Prostate gland (tissue), 2 donors: Measurements from ENCODE around the gene TNS3. TPM values are rescaled to one million over a fixed set of nuclear protein-coding genes. Genes with fewer than 3 reads are reported as not detected.
"Not testable (repeated sequence)": the region's sequence is repeated elsewhere in the genome, so short reads cannot be mapped to it uniquely, and the experiment has no call there.

Experiments used
- DNase-seq: peaks from one replicate; pipeline ENCODE4 v3.0.0-alpha.2; 2019; ENCODE audit warnings: low spot score
- H3K27ac ChIP-seq, 2 donors: fragments of 200-600 bp; sonication (generic); 2 replicates each; pipeline ENCODE4 v1.5.1; 2017 to 2019
- H3K27me3 ChIP-seq: fragments of 200-600 bp; sonication (generic); replicated peaks from 2 replicates; pipeline ENCODE4 v1.5.1; 2019; ENCODE audit not compliant: insufficient read depth
- H3K36me3 ChIP-seq, 2 donors: fragments of 200-600 bp; sonication (generic); 1 replicate in 1 of 2; 2 replicates in 1 of 2; pipeline versions ENCODE4 v1.5.1 to v1.8.1; 2017 to 2019
- H3K4me1 ChIP-seq: fragments of 200-600 bp; sonication (generic); replicated peaks from 2 replicates; pipeline ENCODE4 v1.5.1; 2019
- H3K4me3 ChIP-seq, 2 donors: fragments of 200-600 bp; sonication (generic); 2 replicates each; pipeline ENCODE4 v1.5.1; 2017 to 2019
- H3K9me3 ChIP-seq: fragments of 200-600 bp; sonication (generic); 2 replicates; pipeline ENCODE4 v1.5.1; 2017
- POLR2A ChIP-seq: fragments of 450-650 bp; IDR thresholded peaks from one replicate; pipeline ENCODE4 v1.6.1; 2016; ENCODE audit warnings: antibody characterized with exemption, mild to moderate bottlenecking
- POLR2AphosphoS5 ChIP-seq: sonication (generic); formaldehyde crosslinking; IDR thresholded peaks from one replicate; pipeline ENCODE4 v1.6.1; 2017; ENCODE audit warnings: antibody characterized with exemption
- WGBS: methylation state at CpG from one replicate; pipeline ENCODE4 v1.1.5; 2018; 5-methylcytosine and 5-hydroxymethylcytosine counted together
- intact Hi-C: fragments of 100-400 bp; cut with DNase I; formaldehyde crosslinking; loops from one replicate; pipeline ENCODE4 v1.14.2; 2022
- total RNA-seq, 2 donors: library from RNA; depleted of rRNA; stranded (reverse); fragments of >200 nt; gene quantifications; one replicate each; pipeline ENCODE4 v1.1.0, GENCODE V29; 2016
- TF ChIP-seq, protein P1 (sequence below), 4 experiments: fragments of 200-600 bp in 2 of 4; fragments of 450-650 bp in 2 of 4; sonication (generic) in 2 of 4; IDR thresholded peaks; 1 replicate in 3 of 4; 2 replicates in 1 of 4; pipeline ENCODE4 v1.5.1; 2016 to 2019; ENCODE audit warnings: antibody characterized with exemption in 4 of 4, mild to moderate bottlenecking in 2 of 4, moderate library complexity in 2 of 4

The TNS3 gene
- total RNA-seq, 2 donors from 2014 or later, result 19.5 to 95.8 TPM

DNA sequence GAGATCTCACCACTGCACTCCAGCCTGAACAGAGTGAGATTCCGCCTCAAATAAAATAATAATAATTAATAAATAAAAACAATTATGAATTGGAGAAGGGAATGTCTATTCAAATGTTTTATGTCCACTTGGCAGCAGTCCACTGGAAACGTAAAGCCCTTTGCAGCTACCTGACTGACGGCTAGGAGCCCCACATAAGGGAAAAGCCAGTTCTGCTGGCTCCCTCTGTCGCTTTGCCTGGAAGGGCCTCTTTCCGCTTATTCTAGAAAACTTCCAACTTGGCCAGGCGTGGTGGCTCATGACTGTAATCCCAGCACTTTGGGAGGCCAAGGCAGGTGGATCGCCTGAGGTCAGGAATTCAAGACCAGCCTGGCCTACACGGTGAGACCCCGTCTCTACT lies 6.1 kb upstream of the TNS3 start:
- H3K27ac ChIP-seq, result no peak overlapping the region
- 73% methylated on average over 9 of the region's 9 CpGs for WGBS

DNA sequence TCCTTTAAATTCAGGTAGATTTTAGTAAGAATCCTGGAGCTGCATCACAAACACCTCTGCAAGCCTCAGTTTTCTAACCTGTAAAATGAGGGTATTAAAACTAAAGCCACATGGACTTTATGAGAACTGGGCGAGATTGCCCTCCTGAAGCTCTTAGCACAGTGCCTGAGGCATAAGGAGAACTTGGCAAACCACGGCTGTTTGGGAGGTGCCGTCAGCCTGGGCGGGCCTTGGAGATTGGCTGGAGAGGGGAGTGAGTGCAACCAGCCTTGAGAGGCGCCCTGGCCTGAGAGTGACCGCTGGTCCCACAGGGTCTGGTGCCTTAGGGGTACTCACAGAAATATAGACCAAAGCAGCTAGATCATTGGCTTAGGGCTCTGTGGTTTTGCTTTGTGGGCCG lies 5.4 kb upstream of the TNS3 start:
- intact Hi-C loops, result no loop called here
- Histone ChIP-seq H3K27ac (no peak overlapping the region), H3K9me3 (no peaks in the 10 kb centered on the region), H3K4me1 (no peaks in the 10 kb centered on the region), H3K27me3 (no peaks in the 10 kb centered on the region), H3K36me3 (no peaks in the 10 kb centered on the region), H3K4me3 (no peak overlapping the region)
- TF ChIP-seq POLR2AphosphoS5, result no peak
- no peak for TF ChIP-seq POLR2A
- TF ChIP-seq, protein P1, sequence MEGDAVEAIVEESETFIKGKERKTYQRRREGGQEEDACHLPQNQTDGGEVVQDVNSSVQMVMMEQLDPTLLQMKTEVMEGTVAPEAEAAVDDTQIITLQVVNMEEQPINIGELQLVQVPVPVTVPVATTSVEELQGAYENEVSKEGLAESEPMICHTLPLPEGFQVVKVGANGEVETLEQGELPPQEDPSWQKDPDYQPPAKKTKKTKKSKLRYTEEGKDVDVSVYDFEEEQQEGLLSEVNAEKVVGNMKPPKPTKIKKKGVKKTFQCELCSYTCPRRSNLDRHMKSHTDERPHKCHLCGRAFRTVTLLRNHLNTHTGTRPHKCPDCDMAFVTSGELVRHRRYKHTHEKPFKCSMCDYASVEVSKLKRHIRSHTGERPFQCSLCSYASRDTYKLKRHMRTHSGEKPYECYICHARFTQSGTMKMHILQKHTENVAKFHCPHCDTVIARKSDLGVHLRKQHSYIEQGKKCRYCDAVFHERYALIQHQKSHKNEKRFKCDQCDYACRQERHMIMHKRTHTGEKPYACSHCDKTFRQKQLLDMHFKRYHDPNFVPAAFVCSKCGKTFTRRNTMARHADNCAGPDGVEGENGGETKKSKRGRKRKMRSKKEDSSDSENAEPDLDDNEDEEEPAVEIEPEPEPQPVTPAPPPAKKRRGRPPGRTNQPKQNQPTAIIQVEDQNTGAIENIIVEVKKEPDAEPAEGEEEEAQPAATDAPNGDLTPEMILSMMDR (IDR thresholded peaks at IDR 0.05), result no peak
- 77% methylated on average over 7 of the region's 7 CpGs for WGBS
- no peak for DNase-seq

More for the DNA sequence above, 6.1 kb upstream of the TNS3 start:
- Histone ChIP-seq H3K9me3 (no peaks in the 10 kb centered on the region), H3K4me3 (no peak overlapping the region), H3K4me1 (no peaks in the 10 kb centered on the region), H3K27me3 (no peaks in the 10 kb centered on the region), H3K36me3 (no peaks in the 10 kb centered on the region)
- TF ChIP-seq, protein P1 (IDR thresholded peaks at IDR 0.05), result no peak
- TF ChIP-seq POLR2AphosphoS5 (no peak), POLR2A (no peak)
- intact Hi-C loops, result no loop called here
- no peak for DNase-seq

DNA sequence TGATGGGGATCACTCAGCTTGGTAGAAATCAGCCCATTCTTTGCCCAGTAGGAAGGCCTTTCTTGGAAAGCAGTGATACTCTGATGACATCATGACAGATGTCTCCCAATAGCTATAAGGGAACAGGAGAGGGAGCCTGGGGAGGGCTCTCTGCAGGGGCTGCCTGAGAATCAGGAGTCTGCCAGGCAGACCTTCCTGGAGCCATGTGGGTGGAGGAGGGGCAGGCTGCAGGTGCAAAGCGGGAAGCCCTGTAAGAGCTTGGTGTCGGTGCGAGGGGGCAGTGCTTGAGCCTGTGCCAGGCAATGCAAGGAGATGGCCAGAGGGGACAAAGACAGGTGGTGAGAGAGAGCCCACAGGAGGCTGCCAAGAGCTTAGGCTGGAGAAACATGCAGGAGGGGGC lies 5.0 kb upstream of the TNS3 start:
- no peaks in the 10 kb centered on the region for H3K27me3 ChIP-seq
- H3K9me3 ChIP-seq, result no peaks in the 10 kb centered on the region
- 63% methylated on average over 3 of the region's 3 CpGs for WGBS
- DNase-seq, result no peak
- no peaks in the 10 kb centered on the region for H3K4me1 ChIP-seq
- H3K36me3 ChIP-seq, result no peaks in the 10 kb centered on the region
- H3K4me3 ChIP-seq, result no peak overlapping the region
- intact Hi-C loops, result no loop called here
- TF ChIP-seq POLR2AphosphoS5 (no peak), POLR2A (no peak)
- TF ChIP-seq, protein P1 (IDR thresholded peaks at IDR 0.05), result no peak
- no peak overlapping the region for H3K27ac ChIP-seq

DNA sequence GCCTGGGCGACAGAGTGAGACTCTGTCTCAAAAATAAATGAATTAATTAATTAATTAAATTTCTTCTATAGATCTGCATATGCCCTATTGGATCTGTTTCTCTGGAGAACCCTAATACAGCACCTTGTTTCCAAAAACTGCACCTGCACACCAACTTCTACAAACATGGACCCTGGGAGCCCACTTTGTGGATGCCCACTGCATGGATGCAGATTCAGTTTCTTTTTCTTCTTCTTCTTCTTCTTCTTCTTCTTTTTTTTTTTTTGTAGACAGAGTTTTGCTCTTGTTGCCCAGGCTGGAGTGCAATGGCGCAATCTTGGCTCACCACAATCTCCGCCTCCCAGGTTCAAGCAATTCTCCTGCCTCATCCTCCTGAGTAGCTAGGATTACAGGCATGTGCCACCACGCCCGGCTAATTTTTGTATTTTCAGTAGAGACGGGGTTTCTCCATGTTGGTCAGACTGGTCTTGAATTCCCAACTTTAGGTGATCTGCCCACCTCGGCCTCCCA lies 4.3 kb upstream of the TNS3 start:
- intact Hi-C loops, H3K27me3 ChIP-seq, H3K4me1 ChIP-seq, H3K27ac ChIP-seq, H3K9me3 ChIP-seq, DNase-seq, H3K4me3 ChIP-seq, H3K36me3 ChIP-seq: not testable (repeated sequence)
- WGBS, result 89% methylated on average over 7 of the region's 7 CpGs

DNA sequence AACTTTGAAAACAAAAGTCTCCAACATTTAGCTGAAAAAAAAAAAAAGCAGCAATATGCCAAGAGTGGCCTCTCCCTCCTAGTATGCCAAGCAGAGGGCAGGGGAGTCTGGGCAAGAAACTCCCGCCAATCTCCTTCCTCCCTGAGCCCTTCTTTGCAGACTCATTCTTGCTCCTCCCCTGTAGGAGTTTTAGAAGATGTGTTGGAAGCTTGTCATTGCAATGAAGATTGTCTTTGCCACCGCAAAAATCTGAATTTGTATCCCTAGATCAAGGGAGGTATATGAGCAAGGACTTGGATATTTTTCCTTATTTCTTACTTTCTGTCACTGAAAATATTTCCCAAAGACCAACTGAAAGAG lies 2.6 kb upstream of the TNS3 start:
- 68% methylated on average over 2 of the region's 2 CpGs for WGBS
- TF ChIP-seq POLR2A, result no peak
- TF ChIP-seq POLR2AphosphoS5, result no peak
- TF ChIP-seq, protein P1 (IDR thresholded peaks at IDR 0.05), result no peak
- DNase-seq, result no peak
- H3K4me1 ChIP-seq, result no peaks in the 10 kb centered on the region
- no peaks in the 10 kb centered on the region for H3K27me3 ChIP-seq
- intact Hi-C loops, result no loop called here
- no peak overlapping the region for H3K4me3 ChIP-seq
- no peak overlapping the region for H3K27ac ChIP-seq
- no peaks in the 10 kb centered on the region for H3K9me3 ChIP-seq
- no peaks in the 10 kb centered on the region for H3K36me3 ChIP-seq
